Neural cell (in vitro differentiated cells): ENCODE data around the gene PCOLCE2. TPM values are rescaled to one million over a fixed set of nuclear protein-coding genes. Genes with fewer than 3 reads are reported as not detected.

ENCODE experiments used
- H2AFZ ChIP-seq: fragments of 200-600, 300-800 bp; sonication (generic), shearing (Covaris generic); 2 replicates; pipeline ENCODE4 v1.6.0; 2014; ENCODE audit warnings: low read depth, mild to moderate bottlenecking, antibody characterized with exemption, low read length, moderate library complexity
- H3F3A ChIP-seq: fragments of 200-600 bp; shearing (Covaris generic); 2 replicates; pipeline ENCODE4 v1.6.1; 2016; ENCODE audit warnings: mild to moderate bottlenecking, moderate library complexity, mixed read lengths, antibody characterized with exemption, low read length; ENCODE audit not compliant: insufficient read depth, poor library complexity, severe bottlenecking
- H3K27ac ChIP-seq: fragments of 200-600, 300-800 bp; sonication (generic), shearing (Covaris generic); 2 replicates; pipeline ENCODE4 v1.5.1; 2014; ENCODE audit warnings: mild to moderate bottlenecking, low read length, moderate library complexity
- H3K27me3 ChIP-seq: fragments of 300-800, 200-600 bp; sonication (generic), shearing (Covaris generic); 2 replicates; pipeline ENCODE4 v1.6.0; 2014; ENCODE audit warnings: mild to moderate bottlenecking, low read depth, low read length, moderate library complexity; ENCODE audit not compliant: insufficient read depth
- H3K36me3 ChIP-seq: fragments of 300-800, 200-600 bp; sonication (generic), shearing (Covaris generic); 2 replicates; pipeline ENCODE4 v1.5.1; 2014; ENCODE audit warnings: mild to moderate bottlenecking, antibody characterized with exemption, low read length, moderate library complexity; ENCODE audit not compliant: insufficient read depth
- H3K4me2 ChIP-seq: fragments of 300-800, 200-600 bp; sonication (generic), shearing (Covaris generic); 2 replicates; pipeline ENCODE4 v1.6.0; 2014; ENCODE audit warnings: mild to moderate bottlenecking, low read length
- H3K4me3 ChIP-seq: fragments of 300-800, 200-600 bp; sonication (generic), shearing (Covaris generic); 2 replicates; pipeline ENCODE4 v1.5.1; 2014; ENCODE audit warnings: mild to moderate bottlenecking, low read length, moderate library complexity
- H3K79me2 ChIP-seq: fragments of 200-600 bp; shearing (Covaris generic); replicated peaks from 2 replicates; pipeline ENCODE4 v1.6.0; 2014; ENCODE audit warnings: mild to moderate bottlenecking, low read length, moderate library complexity; ENCODE audit not compliant: insufficient read depth
- H3K9ac ChIP-seq: fragments of 300-800, 200-600 bp; sonication (generic), shearing (Covaris generic); 2 replicates; pipeline ENCODE4 v1.6.1; 2016; ENCODE audit warnings: mild to moderate bottlenecking, low read length, mixed read lengths
- H3K9me2 ChIP-seq: fragments of 200-600 bp; shearing (Covaris generic); 2 replicates; pipeline ENCODE4 v1.6.1; 2016; ENCODE audit warnings: mild to moderate bottlenecking, low read length, mixed read lengths; ENCODE audit not compliant: insufficient read depth
- H3K9me3 ChIP-seq: fragments of 200-600, 300-800 bp; sonication (generic), shearing (Covaris generic); 2 replicates; pipeline ENCODE4 v1.6.1; 2016; ENCODE audit warnings: mild to moderate bottlenecking, mixed run types, low read length, moderate library complexity, mixed read lengths
- H4K20me1 ChIP-seq: fragments of 200-600 bp; shearing (Covaris generic); 2 replicates; pipeline ENCODE4 v1.6.1; 2016; ENCODE audit warnings: mild to moderate bottlenecking, mixed run types; ENCODE audit not compliant: insufficient read depth
- CTCF ChIP-seq: fragments of 450-650 bp; IDR thresholded peaks from 2 replicates; pipeline ENCODE4 v1.5.1; 2014; ENCODE audit warnings: antibody characterized with exemption, mild to moderate bottlenecking, moderate library complexity; ENCODE audit not compliant: poor library complexity, severe bottlenecking
- EP300 ChIP-seq: fragments of 450-650 bp; conservative IDR thresholded peaks from 2 replicates; pipeline ENCODE4 v1.6.1; 2014; ENCODE audit warnings: antibody characterized with exemption, mild to moderate bottlenecking, moderate library complexity; ENCODE audit not compliant: poor library complexity, severe bottlenecking
- EZH2 ChIP-seq: fragments of 200-600, 300-800 bp; shearing (Covaris generic), sonication (generic); IDR thresholded peaks from 2 replicates; pipeline ENCODE4 v1.6.1; 2014; ENCODE audit warnings: antibody characterized with exemption, low read length, borderline replicate concordance, mild to moderate bottlenecking; ENCODE audit not compliant: insufficient read depth, poor library complexity, severe bottlenecking
- MXI1 ChIP-seq: fragments of 450-650 bp; conservative IDR thresholded peaks from 2 replicates; pipeline ENCODE4 v1.6.1; 2014; ENCODE audit warnings: antibody characterized with exemption, mild to moderate bottlenecking; ENCODE audit not compliant: poor library complexity, severe bottlenecking
- POLR2AphosphoS5 ChIP-seq: IDR thresholded peaks from 2 replicates; pipeline ENCODE4 v1.6.1; 2012
- RAD21 ChIP-seq: fragments of 450-650 bp; conservative IDR thresholded peaks from 2 replicates; pipeline ENCODE4 v1.6.1; 2014; ENCODE audit warnings: antibody characterized with exemption, mild to moderate bottlenecking, moderate library complexity
- REST ChIP-seq: IDR thresholded peaks from 2 replicates; pipeline ENCODE4 v1.6.1; 2012; ENCODE audit warnings: borderline replicate concordance
- SMC3 ChIP-seq: fragments of 450-650 bp; conservative IDR thresholded peaks from 2 replicates; pipeline ENCODE4 v1.6.1; 2014; ENCODE audit warnings: antibody characterized with exemption, mild to moderate bottlenecking, moderate library complexity; ENCODE audit not compliant: poor library complexity
- TAF1 ChIP-seq: IDR thresholded peaks from 2 replicates; pipeline ENCODE4 v1.6.1; 2012; ENCODE audit warnings: low read depth
- polyA plus RNA-seq: library from polyadenylated mRNA; depleted of rRNA; stranded (reverse); fragments of >200 nt; gene quantifications from 2 replicates; pipeline ENCODE4 v1.2.3, GENCODE V29; 2014

The PCOLCE2 gene
- polyA plus RNA-seq, 1 donor from 2014 or later, result 29.2 TPM

GRCh38 chr3:142839831-142840230, 49.1 kb downstream of the PCOLCE2 start:
- Histone ChIP-seq H3K9ac (no peak overlapping the region), H3K9me3 (no peaks in the 10 kb centered on the region), H3F3A (no peaks in the 10 kb centered on the region), H3K27ac (no peak overlapping the region), H2AFZ (no peak overlapping the region), H3K36me3 (no peaks in the 10 kb centered on the region), H3K27me3 (no peaks in the 10 kb centered on the region), H3K79me2 (no peaks in the 10 kb centered on the region), H3K4me3 (no peak overlapping the region), H3K9me2 (no peaks in the 10 kb centered on the region), H4K20me1 (no peaks in the 10 kb centered on the region), H3K4me2 (no peak overlapping the region)
- TF ChIP-seq EP300 (no peak), TAF1 (no peak), MXI1 (no peak), CTCF (no peak)

GRCh38 chr3:142837526-142837925, 51.4 kb downstream of the PCOLCE2 start:
- no peaks in the 10 kb centered on the region for H3K9me2 ChIP-seq
- H3K27ac ChIP-seq, result no peak overlapping the region
- no peaks in the 10 kb centered on the region for H3F3A ChIP-seq
- no peak overlapping the region for H3K4me3 ChIP-seq
- H4K20me1 ChIP-seq, result no peaks in the 10 kb centered on the region
- H3K9me3 ChIP-seq, result no peaks in the 10 kb centered on the region
- H3K36me3 ChIP-seq, result no peaks in the 10 kb centered on the region
- H3K79me2 ChIP-seq, result no peaks in the 10 kb centered on the region
- TF ChIP-seq TAF1 (no peak), EZH2 (no peak), CTCF (no peak), RAD21 (no peak)
- no peaks in the 10 kb centered on the region for H3K27me3 ChIP-seq
- no peak overlapping the region for H3K4me2 ChIP-seq
- H3K9ac ChIP-seq, result no peak overlapping the region
- H2AFZ ChIP-seq, result no peak overlapping the region

GRCh38 chr3:142828703-142829305, 60.1 kb downstream of the PCOLCE2 start:
- H4K20me1 ChIP-seq, result no peaks in the 10 kb centered on the region
- H3K4me3 ChIP-seq, result no peak overlapping the region
- H2AFZ ChIP-seq, result no peak overlapping the region
- no peak overlapping the region for H3K27ac ChIP-seq
- no peak overlapping the region for H3K9ac ChIP-seq
- no peaks in the 10 kb centered on the region for H3K9me3 ChIP-seq
- TF ChIP-seq POLR2AphosphoS5, result no peak
- TF ChIP-seq TAF1, result no peak
- TF ChIP-seq CTCF, result peak; percentile 89
- peak; percentile 90 for TF ChIP-seq RAD21
- TF ChIP-seq REST, result no peak
- peak; percentile 92 for TF ChIP-seq SMC3
- no peak for TF ChIP-seq EP300
- H3K9me2 ChIP-seq, result no peaks in the 10 kb centered on the region
- no peaks in the 10 kb centered on the region for H3K36me3 ChIP-seq
- no peak overlapping the region for H3K4me2 ChIP-seq
- no peaks in the 10 kb centered on the region for H3K79me2 ChIP-seq
- H3F3A ChIP-seq, result no peaks in the 10 kb centered on the region
- no peaks in the 10 kb centered on the region for H3K27me3 ChIP-seq
